Type B pancreatic cell (in vitro differentiated cells): ENCODE results near the gene ERF. TPM values are rescaled to one million over a fixed set of nuclear protein-coding genes. Genes with fewer than 3 reads are reported as not detected.
"Not testable (repeated sequence)": the region's sequence is repeated elsewhere in the genome, so short reads cannot be mapped to it uniquely, and the experiment has no call there.

Experiments used
- DNase-seq: peaks from one replicate; pipeline ENCODE4 v3.0.0; 2021; ENCODE audit warnings: mixed read lengths; ENCODE audit not compliant: unreplicated experiment; ENCODE audit errors: extremely low spot score
- H3K27ac Mint-ChIP-seq: 2 replicates; pipeline ENCODE4 v1.8.0; 2021; ENCODE audit warnings: mild to moderate bottlenecking, mixed read lengths
- H3K27me3 Mint-ChIP-seq: 2 replicates; pipeline ENCODE4 v1.8.0; 2021; ENCODE audit warnings: mixed read lengths
- H3K36me3 Mint-ChIP-seq: 2 replicates; pipeline ENCODE4 v1.8.0; 2021; ENCODE audit warnings: mixed read lengths
- H3K4me1 Mint-ChIP-seq: one replicate; pipeline ENCODE4 v1.8.0; 2021; ENCODE audit warnings: mixed read lengths; ENCODE audit not compliant: unreplicated experiment
- H3K4me3 Mint-ChIP-seq: 2 replicates; pipeline ENCODE4 v1.8.0; 2021; ENCODE audit warnings: mild to moderate bottlenecking, mixed read lengths
- H3K9me3 Mint-ChIP-seq: 2 replicates; pipeline ENCODE4 v1.8.0; 2021; ENCODE audit warnings: mixed read lengths
- CTCF ChIP-seq: fragments of 200-600 bp; sonication (generic); conservative IDR thresholded peaks from 2 replicates; pipeline ENCODE4 v1.5.0; 2021; ENCODE audit warnings: antibody characterized with exemption, mild to moderate bottlenecking
- total RNA-seq: library from RNA; stranded (reverse); gene quantifications from 2 replicates; pipeline ENCODE4 v1.2.1, GENCODE V29; 2021; ENCODE audit warnings: low replicate concordance

Gene ERF
- total RNA-seq, 1 donor from 2014 or later: 78.9 TPM

DNA sequence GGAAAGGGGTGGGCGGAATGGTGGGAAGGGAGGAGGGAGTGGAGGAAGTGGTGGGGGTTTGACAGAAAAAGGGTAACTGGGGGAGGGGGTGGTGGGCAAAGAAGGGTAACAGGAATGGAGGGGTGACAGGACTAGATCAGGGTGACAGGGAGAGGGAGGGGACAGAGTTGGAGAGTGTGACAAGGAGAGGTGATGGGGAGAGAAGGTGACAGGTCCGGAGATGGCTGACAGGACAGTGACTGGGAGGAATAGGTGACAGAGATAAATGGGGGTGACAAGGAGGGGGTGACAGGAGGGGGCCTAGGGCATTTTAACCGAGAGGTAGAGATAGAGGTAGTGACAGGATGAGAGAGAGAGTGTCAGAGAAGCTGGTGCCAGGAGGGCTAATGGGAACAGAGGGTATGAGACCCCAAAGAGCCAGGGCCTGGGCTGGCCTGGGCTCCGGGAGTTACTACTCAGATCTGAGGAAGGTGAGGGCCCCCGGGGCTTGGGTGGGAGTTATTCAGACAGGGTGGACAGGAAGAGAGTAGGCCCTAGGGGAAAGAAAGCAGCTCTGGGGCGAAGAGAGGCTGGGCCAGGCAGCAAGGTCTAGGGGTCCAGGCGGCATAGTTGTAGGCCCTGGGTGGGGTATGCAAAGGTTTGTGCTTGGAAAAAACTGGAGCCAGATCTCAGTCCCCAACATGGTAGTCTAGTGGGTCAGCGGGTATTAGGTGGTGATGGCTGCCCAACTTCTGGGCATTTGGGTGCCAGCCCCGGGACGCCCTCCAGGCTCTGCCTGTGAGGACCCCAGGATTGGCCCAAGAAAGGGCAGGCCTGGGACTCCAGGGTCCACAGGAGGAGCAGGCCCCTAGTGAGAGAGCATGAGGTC, 14.8 kb upstream of the ERF start:
- H3K27me3 Mint-ChIP-seq: no peaks in the 10 kb centered on the region

GRCh38 chr19:42268704-42269477, 14.0 kb upstream of the ERF start, which contains the start of gene CIC:
CIC (plus strand) TSS chr19:42269252; CDS start chr19:42271784, 2,532 bp downstream.
- peaks cover 30% of the 10 kb centered on the region for H3K4me1 Mint-ChIP-seq
- peak; percentile 99 for DNase-seq
- H3K27ac Mint-ChIP-seq: no peak within 1 kb of the TSS
- H3K9me3 Mint-ChIP-seq: no peaks in the 10 kb centered on the region
- no peaks in the 10 kb centered on the region for H3K36me3 Mint-ChIP-seq
- no peaks in the 10 kb centered on the region for H3K27me3 Mint-ChIP-seq
- no peak for TF ChIP-seq CTCF
- H3K4me3 Mint-ChIP-seq: no peak within 1 kb of the TSS

More for the DNA sequence above, 14.8 kb upstream of the ERF start:
- no peak for TF ChIP-seq CTCF
- peaks cover 30% of the 10 kb centered on the region for H3K4me1 Mint-ChIP-seq
- H3K27ac Mint-ChIP-seq: no peak overlapping the region
- no peaks in the 10 kb centered on the region for H3K9me3 Mint-ChIP-seq
- H3K36me3 Mint-ChIP-seq: no peaks in the 10 kb centered on the region
- H3K4me3 Mint-ChIP-seq: no peak overlapping the region
- no peak for DNase-seq

DNA sequence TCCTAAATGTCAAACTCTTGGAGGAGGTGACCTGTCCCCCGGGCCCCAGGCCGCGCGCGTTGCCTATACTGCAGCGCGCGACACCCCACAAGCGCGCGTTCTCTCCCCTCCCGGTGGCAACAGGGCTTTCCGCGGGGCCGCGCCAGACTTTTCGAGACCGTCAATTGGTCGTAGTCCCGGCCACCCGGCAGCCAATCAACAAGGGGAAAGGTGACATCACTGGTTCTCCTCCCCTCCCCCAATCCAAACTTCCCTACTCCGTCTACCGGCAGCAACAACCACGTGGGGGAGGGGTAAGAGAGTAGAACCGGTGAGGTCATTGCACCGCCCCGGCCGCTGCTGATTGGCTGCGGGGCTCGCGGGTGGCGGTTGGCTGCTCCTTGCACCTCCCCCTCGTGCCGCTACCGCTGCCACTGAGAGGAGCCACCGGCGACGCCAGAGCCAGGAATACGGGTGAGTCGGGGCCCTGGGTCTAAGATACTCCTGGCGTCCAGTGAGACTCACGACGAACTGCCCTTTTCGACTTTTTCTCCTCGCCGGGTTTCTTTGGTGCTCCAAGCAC, 13.3 kb upstream of the ERF start:
- Mint-ChIP-seq H3K36me3 (no peaks in the 10 kb centered on the region), H3K4me3 (no peak overlapping the region), H3K4me1 (peaks cover 30% of the 10 kb centered on the region), H3K9me3 (no peaks in the 10 kb centered on the region), H3K27me3 (no peaks in the 10 kb centered on the region), H3K27ac (no peak overlapping the region)
- TF ChIP-seq CTCF: no peak
- DNase-seq: peak; percentile 98

GRCh38 chr19:42267644-42268141, 12.8 kb upstream of the ERF start:
- Mint-ChIP-seq H3K9me3 (no peaks in the 10 kb centered on the region), H3K36me3 (no peaks in the 10 kb centered on the region), H3K27ac (no peak overlapping the region), H3K27me3 (no peaks in the 10 kb centered on the region), H3K4me3 (no peak overlapping the region), H3K4me1 (peaks cover 30% of the 10 kb centered on the region)
- DNase-seq: no peak
- TF ChIP-seq CTCF: no peak

DNA sequence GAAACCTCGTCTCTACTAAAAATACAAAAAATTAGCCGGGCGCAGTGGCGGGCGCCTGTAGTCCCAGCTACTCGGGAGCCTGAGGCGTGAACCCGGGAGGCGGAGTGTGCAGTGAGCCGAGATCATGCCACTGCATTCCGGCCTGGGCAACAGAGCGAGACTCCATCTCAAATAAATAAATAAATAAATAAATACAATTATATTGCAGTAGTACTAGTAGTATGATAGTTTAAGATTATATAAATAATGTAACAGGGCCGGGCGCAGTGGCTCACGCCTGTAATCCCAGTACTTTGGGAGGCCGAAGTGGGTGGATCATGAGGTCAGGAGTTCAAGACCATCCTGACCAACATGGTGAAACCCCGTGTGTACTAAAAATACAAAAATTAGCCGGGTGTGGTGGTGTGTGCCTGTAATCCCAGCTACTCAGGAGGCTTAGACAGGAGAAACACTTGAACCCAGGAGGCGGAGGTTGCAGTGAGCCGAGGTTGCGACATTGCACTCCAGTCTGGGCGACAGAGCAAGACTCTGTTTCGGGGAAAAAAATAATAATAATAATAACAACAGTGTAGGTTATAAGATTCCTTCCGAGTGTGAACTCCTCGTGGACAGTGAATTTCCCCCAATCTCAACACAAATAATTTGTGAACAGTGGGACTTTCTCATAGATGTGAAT, 12.1 kb upstream of the ERF start:
- H3K27me3 Mint-ChIP-seq, H3K36me3 Mint-ChIP-seq, H3K4me3 Mint-ChIP-seq, H3K27ac Mint-ChIP-seq, DNase-seq, H3K9me3 Mint-ChIP-seq: not testable (repeated sequence)
- peaks cover 30% of the 10 kb centered on the region for H3K4me1 Mint-ChIP-seq

DNA sequence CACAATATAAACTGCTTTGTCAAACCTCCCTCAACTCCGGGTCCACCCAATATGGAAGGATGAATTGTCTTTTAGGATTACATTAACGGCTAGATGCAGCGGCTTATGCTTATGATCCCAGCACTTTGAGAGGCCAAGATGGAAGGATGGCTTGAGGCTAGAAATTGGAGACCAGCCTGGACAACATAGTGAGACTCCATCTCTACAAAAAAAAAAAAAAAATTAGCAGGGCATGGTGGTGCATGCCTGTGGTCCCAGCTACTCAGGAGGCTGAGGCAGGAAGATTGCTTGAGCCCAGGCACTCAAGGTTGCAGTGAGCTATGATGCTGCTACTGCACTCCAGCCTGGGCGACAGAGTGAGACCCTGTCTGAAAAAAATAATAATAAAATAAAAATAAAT, 11.2 kb upstream of the ERF start:
- not testable (repeated sequence) for H3K9me3 Mint-ChIP-seq, DNase-seq, H3K36me3 Mint-ChIP-seq, H3K27ac Mint-ChIP-seq, H3K4me3 Mint-ChIP-seq, H3K27me3 Mint-ChIP-seq
- H3K4me1 Mint-ChIP-seq: peaks cover 30% of the 10 kb centered on the region
